ENCODE measurements around the gene TAPT1.

- TF ChIP-seq CTCF (conservative IDR thresholded peaks at IDR 0.05) (no peak), EZH2 (IDR thresholded peaks at IDR 0.05; ENCODE audit: low read depth) (no peak)
These were observed 14.0 kb downstream of the TAPT1 start for GRCh38 chr4:16212138-16212782.

All from PC-9 (cell line).